Type B pancreatic cell (in vitro differentiated cells): Measurements from ENCODE around the gene IL17RE. TPM values are rescaled to one million over a fixed set of nuclear protein-coding genes. Genes with fewer than 3 reads are reported as not detected.

ENCODE experiments used
- DNase-seq: peaks from one replicate; pipeline ENCODE4 v3.0.0; 2021; ENCODE audit warnings: mixed read lengths; ENCODE audit not compliant: unreplicated experiment; ENCODE audit errors: extremely low spot score
- H3K27ac Mint-ChIP-seq: 2 replicates; pipeline ENCODE4 v1.8.0; 2021; ENCODE audit warnings: mild to moderate bottlenecking, mixed read lengths
- H3K27me3 Mint-ChIP-seq: 2 replicates; pipeline ENCODE4 v1.8.0; 2021; ENCODE audit warnings: mixed read lengths
- H3K36me3 Mint-ChIP-seq: 2 replicates; pipeline ENCODE4 v1.8.0; 2021; ENCODE audit warnings: mixed read lengths
- H3K4me1 Mint-ChIP-seq: one replicate; pipeline ENCODE4 v1.8.0; 2021; ENCODE audit warnings: mixed read lengths; ENCODE audit not compliant: unreplicated experiment
- H3K4me3 Mint-ChIP-seq: 2 replicates; pipeline ENCODE4 v1.8.0; 2021; ENCODE audit warnings: mild to moderate bottlenecking, mixed read lengths
- H3K9me3 Mint-ChIP-seq: 2 replicates; pipeline ENCODE4 v1.8.0; 2021; ENCODE audit warnings: mixed read lengths
- CTCF ChIP-seq: fragments of 200-600 bp; sonication (generic); conservative IDR thresholded peaks from 2 replicates; pipeline ENCODE4 v1.5.0; 2021; ENCODE audit warnings: antibody characterized with exemption, mild to moderate bottlenecking
- total RNA-seq: library from RNA; stranded (reverse); gene quantifications from 2 replicates; pipeline ENCODE4 v1.2.1, GENCODE V29; 2021; ENCODE audit warnings: low replicate concordance

IL17RE gene
- total RNA-seq, 1 donor from 2014 or later = 13.6 TPM

- Mint-ChIP-seq H3K9me3 (no peaks in the 10 kb centered on the region), H3K27me3 (no peaks in the 10 kb centered on the region), H3K4me3 (no peak overlapping the region), H3K36me3 (no peaks in the 10 kb centered on the region), H3K27ac (no peak overlapping the region), H3K4me1 (peaks cover 18% of the 10 kb centered on the region)
- TF ChIP-seq CTCF = no peak
- no peak for DNase-seq
Observed at GRCh38 chr3:9906480-9906879, 3.8 kb downstream of the IL17RE start.

GRCh38 chr3:9908286-9908685, 5.6 kb downstream of the IL17RE start:
- H3K9me3 Mint-ChIP-seq = no peaks in the 10 kb centered on the region
- no peak for TF ChIP-seq CTCF
- DNase-seq = no peak
- peaks cover 7% of the 10 kb centered on the region for H3K4me1 Mint-ChIP-seq
- no peaks in the 10 kb centered on the region for H3K27me3 Mint-ChIP-seq
- no peak overlapping the region for H3K4me3 Mint-ChIP-seq
- no peak overlapping the region for H3K27ac Mint-ChIP-seq
- H3K36me3 Mint-ChIP-seq = no peaks in the 10 kb centered on the region

GRCh38 chr3:9909221-9910013, 6.8 kb downstream of the IL17RE start:
- H3K27me3 Mint-ChIP-seq = no peaks in the 10 kb centered on the region
- TF ChIP-seq CTCF = no peak
- no peaks in the 10 kb centered on the region for H3K9me3 Mint-ChIP-seq
- no peak overlapping the region for H3K4me3 Mint-ChIP-seq
- H3K4me1 Mint-ChIP-seq = peaks cover 4% of the 10 kb centered on the region
- no peak overlapping the region for H3K27ac Mint-ChIP-seq
- no peak for DNase-seq
- H3K36me3 Mint-ChIP-seq = no peaks in the 10 kb centered on the region

GRCh38 chr3:9911863-9912262, 9.2 kb downstream of the IL17RE start:
- no peaks in the 10 kb centered on the region for H3K9me3 Mint-ChIP-seq
- no peak overlapping the region for H3K27ac Mint-ChIP-seq
- no peaks in the 10 kb centered on the region for H3K36me3 Mint-ChIP-seq
- H3K27me3 Mint-ChIP-seq = no peaks in the 10 kb centered on the region
- TF ChIP-seq CTCF = no peak
- H3K4me3 Mint-ChIP-seq = no peak overlapping the region
- DNase-seq = no peak
- peaks cover 11% of the 10 kb centered on the region for H3K4me1 Mint-ChIP-seq

GRCh38 chr3:9912294-9912935, 9.8 kb downstream of the IL17RE start:
- no peak for TF ChIP-seq CTCF
- Mint-ChIP-seq H3K4me3 (no peak overlapping the region), H3K27me3 (no peaks in the 10 kb centered on the region), H3K36me3 (no peaks in the 10 kb centered on the region), H3K4me1 (peaks cover 14% of the 10 kb centered on the region), H3K9me3 (no peaks in the 10 kb centered on the region), H3K27ac (no peak overlapping the region)
- DNase-seq = no peak
